H9 (cell line): Measurements from ENCODE around the gene ALG8. TPM values are rescaled to one million over a fixed set of nuclear protein-coding genes. Genes with fewer than 3 reads are reported as not detected.

Source experiments
- DNase-seq: peaks from one replicate; pipeline ENCODE4 v3.0.0-alpha.2; 2017
- H2AFZ ChIP-seq: one replicate; pipeline ENCODE4 v1.6.1; 2013; ENCODE audit warnings: mild to moderate bottlenecking, low read length, control low read depth, moderate library complexity
- H2AK5ac ChIP-seq: 2 replicates; pipeline ENCODE4 v1.6.1; 2013; ENCODE audit warnings: low read length, control low read depth, mixed read lengths; ENCODE audit not compliant: insufficient read length
- H2BK120ac ChIP-seq: one replicate; pipeline ENCODE4 v1.6.1; 2013; ENCODE audit warnings: low read depth, mild to moderate bottlenecking, low read length, control low read depth, inconsistent platforms; ENCODE audit not compliant: poor library complexity, severe bottlenecking
- H2BK12ac ChIP-seq: 2 replicates; pipeline ENCODE4 v1.6.1; 2013; ENCODE audit warnings: low read length, control low read depth, mixed read lengths, low read depth; ENCODE audit not compliant: insufficient read length
- H2BK15ac ChIP-seq: 2 replicates; pipeline ENCODE4 v1.6.1; 2013; ENCODE audit warnings: low read depth, low read length, control low read depth
- H2BK20ac ChIP-seq: one replicate; pipeline ENCODE4 v1.6.1; 2013; ENCODE audit warnings: low read depth, mild to moderate bottlenecking, low read length, control low read depth, inconsistent platforms; ENCODE audit not compliant: poor library complexity, severe bottlenecking
- H2BK5ac ChIP-seq: 2 replicates; pipeline ENCODE4 v1.6.1; 2013; ENCODE audit warnings: low read length, control low read depth, mixed read lengths; ENCODE audit not compliant: insufficient read length
- H3K14ac ChIP-seq: 2 replicates; pipeline ENCODE4 v1.6.1; 2013; ENCODE audit warnings: low read length, control low read depth; ENCODE audit not compliant: insufficient read depth
- H3K18ac ChIP-seq: 2 replicates; pipeline ENCODE4 v1.6.1; 2013; ENCODE audit warnings: low read depth, mild to moderate bottlenecking, mixed read lengths, low read length, control low read depth; ENCODE audit not compliant: insufficient read length
- H3K23ac ChIP-seq: 2 replicates; pipeline ENCODE4 v1.6.1; 2013; ENCODE audit warnings: low read length, control low read depth, mixed read lengths, low read depth; ENCODE audit not compliant: insufficient read length
- H3K23me2 ChIP-seq: 2 replicates; pipeline ENCODE4 v1.6.1; 2013; ENCODE audit warnings: low read depth, mild to moderate bottlenecking, mixed read lengths, low read length, control low read depth; ENCODE audit not compliant: insufficient read length, poor library complexity, severe bottlenecking
- H3K27ac ChIP-seq: 2 replicates; pipeline ENCODE4 v1.5.1; 2013; ENCODE audit warnings: low read length, control low read depth, mixed read lengths, low read depth; ENCODE audit not compliant: insufficient read length
- H3K27me3 ChIP-seq: 2 replicates; pipeline ENCODE4 v1.6.1; 2013; ENCODE audit warnings: low read length, control low read depth, inconsistent platforms; ENCODE audit not compliant: insufficient read depth
- H3K4ac ChIP-seq: 2 replicates; pipeline ENCODE4 v1.6.1; 2013; ENCODE audit warnings: low read depth, mild to moderate bottlenecking, control low read depth, inconsistent platforms, low read length, moderate library complexity
- H3K4me1 ChIP-seq: 2 replicates; pipeline ENCODE4 v1.6.1; 2013; ENCODE audit warnings: low read length, control low read depth, inconsistent platforms; ENCODE audit not compliant: insufficient read depth
- H3K4me2 ChIP-seq: 2 replicates; pipeline ENCODE4 v1.6.1; 2013; ENCODE audit warnings: low read length, control low read depth, mixed read lengths; ENCODE audit not compliant: insufficient read length, insufficient read depth
- H3K56ac ChIP-seq: 2 replicates; pipeline ENCODE4 v1.6.1; 2013; ENCODE audit warnings: low read depth, mild to moderate bottlenecking, mixed read lengths, low read length, control low read depth; ENCODE audit not compliant: insufficient read length
- H3K79me1 ChIP-seq: 2 replicates; pipeline ENCODE4 v1.6.1; 2013; ENCODE audit warnings: low read depth, mild to moderate bottlenecking, moderate library complexity, low read length, control low read depth, inconsistent platforms; ENCODE audit not compliant: insufficient read depth, poor library complexity, severe bottlenecking
- H3K79me2 ChIP-seq: 2 replicates; pipeline ENCODE4 v1.6.1; 2013; ENCODE audit warnings: low read length, control low read depth, inconsistent platforms; ENCODE audit not compliant: insufficient read depth
- H3K9ac ChIP-seq: 2 replicates; pipeline ENCODE4 v1.6.1; 2013; ENCODE audit warnings: low read length, control low read depth, mixed read lengths; ENCODE audit not compliant: insufficient read length; ENCODE audit errors: extremely low read depth
- H3K9me3 ChIP-seq: one replicate; pipeline ENCODE4 v1.6.1; 2013; ENCODE audit warnings: low read depth, low read length, inconsistent platforms; ENCODE audit not compliant: control insufficient read depth
- H3T11ph ChIP-seq: one replicate; pipeline ENCODE4 v1.6.1; 2013; ENCODE audit warnings: mild to moderate bottlenecking, low read length, control low read depth, inconsistent platforms
- H4K20me1 ChIP-seq: one replicate; pipeline ENCODE4 v1.6.1; 2013; ENCODE audit not compliant: control insufficient read depth, insufficient read length, insufficient read depth
- H4K5ac ChIP-seq: 2 replicates; pipeline ENCODE4 v1.6.1; 2013; ENCODE audit warnings: low read depth, mild to moderate bottlenecking, mixed read lengths, low read length, control low read depth; ENCODE audit not compliant: insufficient read length
- H4K8ac ChIP-seq: replicated peaks from 2 replicates; pipeline ENCODE4 v1.6.1; 2013; ENCODE audit warnings: low read length, control low read depth, mixed read lengths, low read depth; ENCODE audit not compliant: insufficient read length
- H4K91ac ChIP-seq: 2 replicates; pipeline ENCODE4 v1.6.1; 2013; ENCODE audit warnings: low read depth, mild to moderate bottlenecking, moderate library complexity, mixed read lengths, low read length, control low read depth; ENCODE audit not compliant: insufficient read length
- H3K27ac Mint-ChIP-seq, 3 experiments: 2 replicates in 2 of 3; 3 replicates in 1 of 3; pipeline ENCODE4 v1.8.0; 2020 to 2021; ENCODE audit warnings: mixed read lengths in 3 of 3, mild to moderate bottlenecking in 1 of 3, moderate library complexity in 1 of 3
- H3K27me3 Mint-ChIP-seq: 2 replicates; pipeline ENCODE4 v1.8.0; 2021; ENCODE audit warnings: low read depth, mild to moderate bottlenecking, moderate library complexity, mixed read lengths
- H3K36me3 Mint-ChIP-seq, 3 experiments: 2 replicates in 2 of 3; 3 replicates in 1 of 3; pipeline ENCODE4 v1.8.0; 2020 to 2021; ENCODE audit warnings: low read depth in 3 of 3, mixed read lengths in 3 of 3; ENCODE audit not compliant: insufficient read depth in 1 of 3
- H3K4me1 Mint-ChIP-seq, 2 experiments: 2 replicates each; pipeline ENCODE4 v1.8.0; 2020; ENCODE audit warnings: mixed read lengths in 2 of 2
- H3K4me3 Mint-ChIP-seq, 2 experiments: 2 replicates in 1 of 2; 3 replicates in 1 of 2; pipeline ENCODE4 v1.8.0; 2020 to 2021; ENCODE audit warnings: mild to moderate bottlenecking in 2 of 2, mixed read lengths in 2 of 2, moderate library complexity in 1 of 2
- H3K9me3 Mint-ChIP-seq, 2 experiments: 2 replicates in 1 of 2; 3 replicates in 1 of 2; pipeline ENCODE4 v1.8.0; 2020; ENCODE audit warnings: mild to moderate bottlenecking in 2 of 2, mixed read lengths in 2 of 2, moderate library complexity in 1 of 2
- CTCF ChIP-seq: fragments of 200-600 bp; sonication (generic); conservative IDR thresholded peaks from 3 replicates; pipeline ENCODE4 v1.8.0; 2021; ENCODE audit warnings: antibody characterized with exemption, mild to moderate bottlenecking
- WGBS: extraction: QIAGEN DNeasy Blood & Tissue Kit; methylation state at CpG from one replicate; pipeline ENCODE4 v1.1.7; 2013; ENCODE audit warnings: missing lambda C conversion rate, low lambda C conversion rate, mixed read lengths; ENCODE audit not compliant: insufficient read length; ENCODE audit errors: extremely low coverage; 5-methylcytosine and 5-hydroxymethylcytosine counted together
- total RNA-seq: library from RNA; stranded (reverse); gene quantifications from 2 replicates; pipeline ENCODE4 v1.2.1, GENCODE V29; 2021

Gene ALG8
- total RNA-seq, 1 experiment from 2014 or later = 77.5 TPM

- Histone ChIP-seq H3K27me3 (no peaks in the 10 kb centered on the region), H3K18ac (no peak overlapping the region), H3K14ac (no peak overlapping the region), H3K23me2 (peaks cover 8% of the 10 kb centered on the region), H3K79me2 (peaks cover 12% of the 10 kb centered on the region; the same call in 1 of the 2 replicates), H4K91ac (no peak overlapping the region), H3K4me1 (no peaks in the 10 kb centered on the region), H2BK5ac (no peak overlapping the region), H2BK20ac (no peak overlapping the region), H3K4ac (no peak overlapping the region), H3K23ac (no peak overlapping the region), H3K56ac (no peak overlapping the region), H3K9me3 (no peaks in the 10 kb centered on the region), H4K8ac (no peak overlapping the region), H3K79me1 (no peaks in the 10 kb centered on the region), H4K20me1 (no peaks in the 10 kb centered on the region), H2AK5ac (no peak overlapping the region), H2AFZ (no peak overlapping the region), H3K4me2 (no peak overlapping the region), H2BK12ac (no peak overlapping the region), H3T11ph (no peak overlapping the region), H3K9ac (no peak overlapping the region), H2BK120ac (no peak overlapping the region), H2BK15ac (no peak overlapping the region), H4K5ac (no peak overlapping the region), H3K27ac (no peak overlapping the region)
- H3K4me3 Mint-ChIP-seq = peak overlapping the region in 1 of 2 experiments; percentile 1; a peak in 1 of 5 replicates
- H3K27ac Mint-ChIP-seq = peak overlapping the region in 1 of 3 experiments; percentile 1; a peak in 1 of 7 replicates
- H3K9me3 Mint-ChIP-seq = no peaks in the 10 kb centered on the region; a peak in 1 of 5 replicates
- WGBS = no CpG with 5 or more reads among the region's 6 CpGs
- H3K4me1 Mint-ChIP-seq = peaks cover 11 to 15% of the 10 kb centered on the region in 2 experiments
- no peak for TF ChIP-seq CTCF
- peaks cover 0 to 8% (median 4%) of the 10 kb centered on the region in 3 experiments; a peak in 4 of 7 replicates for H3K36me3 Mint-ChIP-seq
- H3K27me3 Mint-ChIP-seq = peaks cover 10% of the 10 kb centered on the region
- no peak for DNase-seq
Measured at GRCh38 chr11:78081583-78081982, 57.8 kb downstream of the ALG8 start.
